AG10803 (cell line): Measurements from ENCODE around the gene TRIM71.
"Not testable (repeated sequence)": the region's sequence is repeated elsewhere in the genome, so short reads cannot be mapped to it uniquely, and the experiment has no call there.

Experiments used
- DNase-seq: peaks from one replicate; pipeline ENCODE4 v3.0.0; 2010; ENCODE audit warnings: low read depth
- H3K4me3 ChIP-seq: 2 replicates; pipeline ENCODE4 v1.5.1; 2011; ENCODE audit warnings: mild to moderate bottlenecking, low read length, control low read depth
- TF ChIP-seq, protein P1 (sequence below): conservative IDR thresholded peaks from 2 replicates; pipeline ENCODE4 v1.5.1; 2011; ENCODE audit warnings: mild to moderate bottlenecking, low read length, control low read depth, inconsistent platforms

The TRIM71 gene

DNA sequence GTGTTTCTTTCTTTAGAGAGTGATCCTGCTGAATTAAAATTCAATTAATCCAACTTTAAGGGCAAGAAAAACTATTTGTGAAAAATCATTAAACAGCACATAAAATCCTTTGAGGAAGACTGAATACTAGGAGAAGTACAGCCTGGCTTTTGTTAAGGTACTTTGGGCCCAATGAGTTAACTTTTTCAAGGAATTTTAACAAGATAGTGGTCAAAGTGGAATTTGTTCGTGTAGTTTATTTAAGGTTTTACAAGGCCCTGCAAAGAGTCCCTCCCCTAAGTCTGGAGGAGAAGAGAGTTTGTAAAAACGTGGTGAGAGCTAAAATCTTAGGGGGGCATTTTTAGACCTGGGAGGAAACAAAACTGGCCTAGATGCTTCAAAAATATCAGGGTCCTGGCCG lies 26.0 kb upstream of the TRIM71 start:
- TF ChIP-seq, protein P1, sequence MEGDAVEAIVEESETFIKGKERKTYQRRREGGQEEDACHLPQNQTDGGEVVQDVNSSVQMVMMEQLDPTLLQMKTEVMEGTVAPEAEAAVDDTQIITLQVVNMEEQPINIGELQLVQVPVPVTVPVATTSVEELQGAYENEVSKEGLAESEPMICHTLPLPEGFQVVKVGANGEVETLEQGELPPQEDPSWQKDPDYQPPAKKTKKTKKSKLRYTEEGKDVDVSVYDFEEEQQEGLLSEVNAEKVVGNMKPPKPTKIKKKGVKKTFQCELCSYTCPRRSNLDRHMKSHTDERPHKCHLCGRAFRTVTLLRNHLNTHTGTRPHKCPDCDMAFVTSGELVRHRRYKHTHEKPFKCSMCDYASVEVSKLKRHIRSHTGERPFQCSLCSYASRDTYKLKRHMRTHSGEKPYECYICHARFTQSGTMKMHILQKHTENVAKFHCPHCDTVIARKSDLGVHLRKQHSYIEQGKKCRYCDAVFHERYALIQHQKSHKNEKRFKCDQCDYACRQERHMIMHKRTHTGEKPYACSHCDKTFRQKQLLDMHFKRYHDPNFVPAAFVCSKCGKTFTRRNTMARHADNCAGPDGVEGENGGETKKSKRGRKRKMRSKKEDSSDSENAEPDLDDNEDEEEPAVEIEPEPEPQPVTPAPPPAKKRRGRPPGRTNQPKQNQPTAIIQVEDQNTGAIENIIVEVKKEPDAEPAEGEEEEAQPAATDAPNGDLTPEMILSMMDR = no peak
- no peak overlapping the region for H3K4me3 ChIP-seq
- no peak for DNase-seq

DNA sequence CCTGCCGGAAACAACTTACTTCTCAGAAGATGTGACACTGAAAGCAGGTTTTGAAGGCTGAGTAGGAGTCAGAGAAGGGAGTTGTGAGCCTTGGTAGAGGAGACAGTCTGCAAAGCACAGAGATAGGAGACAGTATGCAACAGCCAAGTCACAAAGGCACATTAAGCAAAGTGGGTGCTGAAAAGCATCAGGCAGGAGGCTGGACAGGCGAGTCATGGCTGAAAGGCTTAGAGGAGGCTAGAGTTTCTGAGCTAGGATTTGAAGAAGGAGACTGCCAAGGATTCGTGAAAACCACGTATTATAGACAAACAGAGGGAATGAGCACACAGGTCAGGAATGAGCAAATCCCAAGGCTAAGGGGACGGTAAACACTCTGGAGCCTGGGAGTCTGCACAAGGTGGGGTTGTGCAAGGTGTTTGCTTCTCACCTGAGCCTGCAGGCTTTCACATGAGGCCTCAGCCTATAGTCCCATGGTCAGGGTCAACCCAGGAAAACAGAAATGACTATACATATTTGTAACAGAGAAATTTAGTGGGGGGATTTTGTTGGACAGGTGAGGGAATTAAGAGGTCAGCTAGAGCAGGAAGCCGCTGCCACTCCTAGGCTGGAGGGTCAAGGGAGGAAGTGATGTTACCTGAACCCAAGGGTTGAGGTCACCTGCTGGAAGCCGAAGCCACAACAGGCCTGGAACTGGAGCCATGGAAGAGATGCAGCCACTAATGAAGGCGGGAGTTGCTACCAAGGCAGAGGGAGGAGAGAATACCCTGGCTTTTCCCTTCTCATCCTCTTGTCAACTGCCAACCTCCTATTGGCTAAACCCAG lies 23.1 kb upstream of the TRIM71 start:
- no peak for DNase-seq
- TF ChIP-seq, protein P1 = no peak
- no peak overlapping the region for H3K4me3 ChIP-seq

GRCh38 chr3:32796384-32796950 lies 21.3 kb upstream of the TRIM71 start:
- not testable (repeated sequence) for DNase-seq, H3K4me3 ChIP-seq

DNA sequence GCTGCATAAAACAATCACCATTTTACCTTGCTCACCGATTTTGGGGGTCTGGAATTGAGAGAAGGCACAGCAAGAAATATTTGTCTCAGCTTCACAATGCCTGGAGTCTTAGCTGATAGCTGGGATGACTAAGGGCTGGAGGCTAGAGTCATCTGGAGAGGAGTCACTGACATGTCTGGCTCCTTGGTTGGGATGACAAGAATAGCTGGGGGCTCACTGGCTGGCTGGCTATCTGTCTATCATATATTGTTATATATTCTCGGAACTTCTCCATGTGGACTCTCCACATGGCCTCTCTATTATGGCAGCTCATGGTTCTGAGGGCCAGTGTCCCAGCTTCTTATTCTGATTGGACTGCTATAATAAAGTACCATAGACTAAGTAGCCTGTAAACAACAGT lies 20.0 kb upstream of the TRIM71 start:
- no peak for DNase-seq
- TF ChIP-seq, protein P1 = no peak
- no peak overlapping the region for H3K4me3 ChIP-seq

DNA sequence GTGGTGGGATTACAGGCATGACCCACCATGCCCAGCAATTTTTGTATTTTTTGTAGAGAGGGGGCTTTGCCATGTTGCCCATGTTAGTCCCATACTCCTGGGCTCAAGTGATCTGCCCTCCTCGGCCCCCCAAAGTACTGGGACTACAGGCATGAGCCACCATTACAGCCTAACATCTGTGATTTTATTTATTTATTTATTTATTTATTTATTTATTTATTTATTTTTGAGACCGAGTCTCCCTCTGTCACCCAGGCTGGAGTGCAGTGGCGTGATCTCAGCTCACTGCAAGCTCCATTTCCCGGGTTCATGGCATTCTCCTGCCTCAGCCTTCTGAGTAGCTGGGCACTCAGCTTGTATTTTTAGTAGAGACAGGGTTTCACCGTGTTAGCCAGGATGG lies 16.4 kb upstream of the TRIM71 start:
- H3K4me3 ChIP-seq, DNase-seq: not testable (repeated sequence)

GRCh38 chr3:32813180-32813579 lies 4.6 kb upstream of the TRIM71 start:
- no peak for DNase-seq
- TF ChIP-seq, protein P1 = no peak
- H3K4me3 ChIP-seq = no peak overlapping the region

DNA sequence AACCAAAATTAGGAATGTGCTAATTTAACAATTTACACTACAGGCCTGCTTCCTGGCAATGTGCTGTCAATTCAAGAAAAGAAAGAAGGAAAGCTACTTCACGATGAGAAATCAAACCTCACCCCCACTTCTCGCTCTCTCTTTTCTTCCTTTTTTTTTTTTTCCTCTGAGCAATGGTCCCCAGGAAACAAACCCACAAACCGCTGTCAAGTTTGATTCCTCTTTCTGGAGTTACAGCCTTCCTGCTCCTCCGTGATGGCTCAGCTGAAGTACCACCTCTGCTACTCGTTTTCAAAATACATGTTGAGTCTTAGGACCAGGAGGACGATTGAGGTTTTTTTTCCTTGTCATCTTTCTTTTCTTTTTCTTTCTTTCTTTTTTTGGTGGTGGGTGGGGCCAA lies 3.4 kb upstream of the TRIM71 start:
- TF ChIP-seq, protein P1 = no peak
- no peak overlapping the region for H3K4me3 ChIP-seq
- DNase-seq = no peak

GRCh38 chr3:32815841-32816438 lies 1.9 kb upstream of the TRIM71 start:
- no peak for DNase-seq
- H3K4me3 ChIP-seq = no peak overlapping the region
- TF ChIP-seq, protein P1 = no peak
